Measurements from ENCODE around the gene USP6NL.

GRCh38 chr10:11443468-11444154 lies 167.8 kb downstream of the USP6NL start:
- TF ChIP-seq POLR2AphosphoS5 (IDR thresholded peaks at IDR 0.05; ENCODE audit: low read depth, low read length) (no peak), TAF1 (IDR thresholded peaks at IDR 0.05; ENCODE audit: borderline replicate concordance, insufficient read depth, low read length) (no peak)

All from PFSK-1 (cell line).